ENCODE data around the gene CDH4. TPM values are rescaled to one million over a fixed set of nuclear protein-coding genes. Genes with fewer than 3 reads are reported as not detected.

The CDH4 gene
- total and polyA plus RNA-seq, 2 of the 8 experiments (the other 6 are each of a cell fraction or from before 2014, with no cell fraction given) = 4.3 to 7.9 TPM

DNA sequence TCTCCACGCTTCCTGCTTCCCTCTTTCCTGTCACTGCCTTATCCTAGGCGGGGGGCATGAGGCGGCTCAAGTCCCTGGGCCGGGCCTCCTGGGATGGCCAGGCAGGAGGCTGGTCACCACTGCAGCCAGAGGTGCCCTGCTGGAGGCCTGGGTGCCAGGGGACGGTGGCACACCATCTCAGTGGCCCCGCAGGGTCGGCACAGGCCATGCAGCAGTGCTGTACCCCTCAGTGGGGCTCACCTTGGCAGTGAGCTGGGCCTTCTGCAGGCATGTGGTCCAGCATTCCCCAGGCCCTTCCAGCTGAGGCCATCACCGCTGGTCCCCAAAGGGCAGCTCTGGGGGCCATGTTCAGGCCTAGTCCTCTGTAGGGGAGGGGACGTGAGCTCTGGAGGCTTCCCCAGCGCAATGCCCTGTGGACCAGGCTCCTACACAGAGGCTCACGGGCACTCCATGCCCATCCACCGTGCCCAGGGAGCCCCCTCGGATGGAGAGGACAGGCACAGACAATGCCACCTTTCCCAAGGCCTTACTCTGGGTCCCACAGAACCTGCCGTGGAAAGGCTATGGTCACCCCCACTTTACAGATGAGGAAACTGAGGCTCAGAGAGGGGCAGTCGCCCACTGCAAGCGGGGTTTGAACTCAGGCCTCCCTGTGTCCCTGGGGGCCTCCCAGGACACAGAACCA is 689.8 kb downstream of the CDH4 start (continued):
- TF ChIP-seq, protein P1, sequence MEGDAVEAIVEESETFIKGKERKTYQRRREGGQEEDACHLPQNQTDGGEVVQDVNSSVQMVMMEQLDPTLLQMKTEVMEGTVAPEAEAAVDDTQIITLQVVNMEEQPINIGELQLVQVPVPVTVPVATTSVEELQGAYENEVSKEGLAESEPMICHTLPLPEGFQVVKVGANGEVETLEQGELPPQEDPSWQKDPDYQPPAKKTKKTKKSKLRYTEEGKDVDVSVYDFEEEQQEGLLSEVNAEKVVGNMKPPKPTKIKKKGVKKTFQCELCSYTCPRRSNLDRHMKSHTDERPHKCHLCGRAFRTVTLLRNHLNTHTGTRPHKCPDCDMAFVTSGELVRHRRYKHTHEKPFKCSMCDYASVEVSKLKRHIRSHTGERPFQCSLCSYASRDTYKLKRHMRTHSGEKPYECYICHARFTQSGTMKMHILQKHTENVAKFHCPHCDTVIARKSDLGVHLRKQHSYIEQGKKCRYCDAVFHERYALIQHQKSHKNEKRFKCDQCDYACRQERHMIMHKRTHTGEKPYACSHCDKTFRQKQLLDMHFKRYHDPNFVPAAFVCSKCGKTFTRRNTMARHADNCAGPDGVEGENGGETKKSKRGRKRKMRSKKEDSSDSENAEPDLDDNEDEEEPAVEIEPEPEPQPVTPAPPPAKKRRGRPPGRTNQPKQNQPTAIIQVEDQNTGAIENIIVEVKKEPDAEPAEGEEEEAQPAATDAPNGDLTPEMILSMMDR (IDR thresholded peaks at IDR 0.05; ENCODE audit: control extremely low read depth in 1 of 3, insufficient read depth in 1 of 3, low read depth in 1 of 3, low read length in 3 of 3) = no peak
- no peak for TF ChIP-seq SIX5 (IDR thresholded peaks at IDR 0.05; ENCODE audit: low read depth, low read length)

Data from H1 (cell line).